T-helper 2 cell treated with Interferon-gamma antibody and Interleukin-4, amounts not matched to agents 5 μg/mL and 100 μg/mL, for 36 hours (primary cell): ENCODE measurements around the gene AMH.

Experiments
- DNase-seq: peaks from one replicate; pipeline ENCODE4 v3.0.0; 2021; ENCODE audit warnings: low spot score
- H3K27ac Mint-ChIP-seq: one replicate; pipeline ENCODE4 v1.8.0; 2021; ENCODE audit warnings: mild to moderate bottlenecking, mixed read lengths
- H3K27me3 Mint-ChIP-seq: one replicate; pipeline ENCODE4 v1.8.0; 2021; ENCODE audit warnings: low read depth, mixed read lengths
- H3K36me3 Mint-ChIP-seq: one replicate; pipeline ENCODE4 v1.8.0; 2021; ENCODE audit warnings: low read depth, mixed read lengths
- H3K4me1 Mint-ChIP-seq: one replicate; pipeline ENCODE4 v1.8.0; 2021; ENCODE audit warnings: low read depth, mixed read lengths
- H3K4me3 Mint-ChIP-seq: one replicate; pipeline ENCODE4 v1.8.0; 2022; ENCODE audit warnings: mild to moderate bottlenecking, moderate library complexity, mixed read lengths
- H3K9me3 Mint-ChIP-seq: one replicate; pipeline ENCODE4 v1.8.0; 2021; ENCODE audit warnings: mixed read lengths

The AMH gene

DNA sequence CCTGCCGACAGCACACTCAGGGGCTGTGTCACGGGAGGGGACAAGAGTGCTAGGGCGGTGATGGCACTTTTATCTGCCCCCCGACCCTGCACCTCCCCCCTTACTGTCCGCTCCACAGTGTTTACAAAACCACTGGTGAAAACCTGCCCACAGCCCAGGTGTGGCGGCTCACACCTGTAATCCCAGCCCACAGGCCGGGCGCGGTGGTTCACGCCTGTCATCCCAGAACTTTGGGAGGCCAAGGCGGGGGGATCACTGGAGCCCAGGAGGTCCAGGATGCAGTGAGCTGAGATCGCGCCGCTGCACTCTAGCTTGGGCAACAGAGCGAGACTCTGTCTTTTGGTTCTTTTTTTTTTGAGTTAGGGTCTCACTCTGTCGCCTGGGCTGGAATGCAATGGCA is 47.0 kb downstream of the AMH start:
- H3K4me1 Mint-ChIP-seq, result peaks cover 2% of the 10 kb centered on the region
- H3K9me3 Mint-ChIP-seq, result no peaks in the 10 kb centered on the region
- no peak overlapping the region for H3K4me3 Mint-ChIP-seq
- peaks cover 2% of the 10 kb centered on the region for H3K27me3 Mint-ChIP-seq
- peaks cover 17% of the 10 kb centered on the region for H3K36me3 Mint-ChIP-seq
- no peak overlapping the region for H3K27ac Mint-ChIP-seq
- no peak for DNase-seq

GRCh38 chr19:2300533-2300932 is 51.4 kb downstream of the AMH start:
- H3K4me1 Mint-ChIP-seq, result peaks cover 4% of the 10 kb centered on the region
- peaks cover 32% of the 10 kb centered on the region for H3K27me3 Mint-ChIP-seq
- no peak overlapping the region for H3K4me3 Mint-ChIP-seq
- no peaks in the 10 kb centered on the region for H3K36me3 Mint-ChIP-seq
- no peaks in the 10 kb centered on the region for H3K9me3 Mint-ChIP-seq
- no peak for DNase-seq
- H3K27ac Mint-ChIP-seq, result no peak overlapping the region
